HG03135 (cell line): Measurements from ENCODE around the gene EN1.

Experiments
- ATAC-seq: cut with Tn5 transposase; IDR thresholded peaks from one replicate; pipeline ENCODE4 v1.9.1; 2021; ENCODE audit warnings: mild to moderate bottlenecking, moderate library complexity; ENCODE audit not compliant: unreplicated experiment

Gene EN1

DNA sequence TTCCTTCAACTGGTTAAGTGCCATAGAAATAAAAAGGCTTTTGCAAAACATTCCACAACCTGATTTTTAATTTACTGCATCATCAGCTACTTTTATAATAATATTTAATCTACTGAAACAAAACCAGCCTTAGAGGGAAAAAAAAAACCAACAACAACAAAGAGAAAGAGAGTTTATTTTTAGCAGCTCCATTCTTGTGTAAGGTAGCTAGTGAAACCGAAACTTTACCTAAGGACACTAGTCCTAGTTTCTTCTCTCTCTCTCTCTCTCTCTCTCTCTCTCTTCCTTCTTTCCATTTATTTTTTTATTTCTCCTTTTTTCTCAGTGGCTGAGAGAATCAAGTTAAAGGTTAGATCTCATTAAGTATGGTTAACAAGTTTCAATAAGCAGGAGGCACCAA lies 21.4 kb downstream of the EN1 start:
- no peak for ATAC-seq

DNA sequence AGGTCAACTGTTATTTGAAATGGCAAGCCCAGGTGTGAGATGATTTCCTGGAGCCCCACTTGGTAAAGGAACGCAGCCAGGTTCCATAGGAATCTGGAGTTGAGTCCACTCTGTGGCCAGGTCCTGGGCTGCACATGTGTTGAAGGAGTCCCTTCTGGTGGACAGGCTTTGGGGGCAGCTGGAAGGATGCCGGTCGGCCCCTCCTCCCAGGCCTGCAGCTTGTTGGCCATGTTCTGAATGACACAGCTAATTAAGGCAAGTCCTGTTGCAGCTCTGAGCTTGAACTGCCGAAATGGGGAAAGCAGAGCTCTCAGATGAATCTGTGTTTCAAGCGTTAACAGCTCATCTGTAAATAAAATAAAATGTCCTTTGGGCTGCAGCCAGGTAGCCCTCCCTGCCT lies 23.8 kb downstream of the EN1 start:
- ATAC-seq, result no peak

DNA sequence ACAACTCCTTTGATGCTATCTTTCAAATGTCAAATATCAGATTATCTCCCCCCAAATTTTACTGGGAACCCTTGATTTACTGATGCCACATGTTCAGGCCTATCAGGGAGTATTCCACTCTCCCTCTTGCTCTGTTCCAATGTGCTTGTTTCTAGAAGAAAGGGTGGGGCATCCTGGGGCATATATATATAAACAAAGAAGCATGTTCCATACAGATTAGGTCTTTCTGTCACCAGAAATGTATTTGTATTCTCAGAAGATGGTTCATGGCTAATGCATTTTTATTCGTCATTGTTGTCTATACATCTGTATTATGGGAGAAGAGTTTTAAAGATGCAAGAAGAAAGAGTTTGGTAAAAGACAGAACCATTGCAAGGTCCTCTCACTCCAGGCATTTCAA lies 24.9 kb downstream of the EN1 start:
- no peak for ATAC-seq

DNA sequence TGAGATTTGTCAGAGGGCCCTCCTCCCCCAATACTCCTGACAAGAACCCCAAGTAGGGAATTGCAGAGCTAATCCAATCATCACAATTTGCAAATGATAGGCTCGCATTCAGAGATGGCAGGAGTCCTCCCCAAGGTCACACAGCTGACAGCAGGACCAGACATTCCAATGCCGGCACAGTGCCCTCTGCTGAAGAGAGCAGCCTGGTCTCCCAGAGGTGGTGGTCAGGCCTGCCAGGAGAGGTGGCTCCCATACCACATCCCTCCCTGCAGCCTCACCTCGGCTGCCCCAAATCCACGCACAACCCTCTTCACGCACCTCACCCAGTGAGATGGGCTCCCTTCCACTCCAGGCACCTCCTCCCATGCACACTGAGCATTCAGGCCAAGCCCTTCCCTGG lies 25.4 kb downstream of the EN1 start:
- ATAC-seq, result no peak

DNA sequence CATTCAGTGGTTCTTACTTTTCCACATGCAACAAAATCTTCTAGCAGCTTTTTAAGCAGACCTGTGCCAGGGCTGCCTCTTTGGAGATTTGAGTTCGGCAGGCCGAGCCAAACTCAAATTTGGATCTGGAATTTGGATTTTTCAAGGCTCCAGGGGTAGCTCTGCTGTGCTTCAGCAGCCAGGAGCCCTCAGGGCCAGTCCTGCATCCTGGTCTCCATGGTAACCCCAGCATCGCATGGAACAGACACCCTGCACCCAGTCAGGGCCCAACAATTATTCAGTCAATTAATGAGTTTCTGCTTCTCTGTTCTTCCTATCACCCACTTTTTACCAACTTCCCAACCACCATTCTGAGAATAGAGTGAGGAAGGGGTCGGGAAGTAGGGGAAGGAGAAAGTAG lies 30.0 kb downstream of the EN1 start:
- ATAC-seq, result no peak

DNA sequence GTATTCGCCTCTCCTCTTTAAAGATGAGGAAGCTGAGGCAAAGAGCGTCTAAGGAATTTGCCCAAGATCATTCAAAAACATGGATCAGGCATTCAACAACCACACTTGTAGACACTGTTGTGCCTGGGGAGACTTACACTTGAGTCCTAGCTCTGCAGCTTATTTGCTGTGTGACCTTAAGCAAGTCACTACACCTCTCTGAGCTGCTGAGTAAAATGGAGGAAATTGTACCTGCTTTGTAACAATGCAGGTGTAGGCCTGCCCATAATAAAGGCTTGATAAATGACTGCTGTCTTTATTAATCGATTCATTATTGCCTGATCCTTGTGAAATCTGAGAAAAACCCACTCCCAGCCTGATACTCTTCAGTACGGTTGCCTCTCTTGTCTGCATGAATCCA lies 30.8 kb downstream of the EN1 start:
- no peak for ATAC-seq

DNA sequence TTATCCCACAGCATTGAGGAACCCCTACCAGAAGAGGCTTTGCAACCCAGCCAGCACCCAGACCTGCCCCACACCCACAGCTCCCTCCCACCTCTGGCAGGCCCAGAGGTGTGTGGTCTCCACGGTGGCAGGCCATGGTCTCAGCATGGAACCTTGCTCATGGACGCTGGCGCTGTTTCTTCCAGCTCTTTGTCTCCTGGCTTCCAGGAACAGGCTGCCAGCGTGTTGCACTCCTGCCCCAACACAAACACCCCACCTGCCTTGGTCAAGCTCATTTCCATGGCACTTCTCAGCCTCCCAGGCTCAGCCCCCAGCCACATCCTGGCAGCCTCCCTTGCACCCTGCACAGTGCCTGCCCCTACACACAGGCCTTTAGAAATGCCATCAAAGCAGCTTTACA lies 31.7 kb downstream of the EN1 start:
- no peak for ATAC-seq

DNA sequence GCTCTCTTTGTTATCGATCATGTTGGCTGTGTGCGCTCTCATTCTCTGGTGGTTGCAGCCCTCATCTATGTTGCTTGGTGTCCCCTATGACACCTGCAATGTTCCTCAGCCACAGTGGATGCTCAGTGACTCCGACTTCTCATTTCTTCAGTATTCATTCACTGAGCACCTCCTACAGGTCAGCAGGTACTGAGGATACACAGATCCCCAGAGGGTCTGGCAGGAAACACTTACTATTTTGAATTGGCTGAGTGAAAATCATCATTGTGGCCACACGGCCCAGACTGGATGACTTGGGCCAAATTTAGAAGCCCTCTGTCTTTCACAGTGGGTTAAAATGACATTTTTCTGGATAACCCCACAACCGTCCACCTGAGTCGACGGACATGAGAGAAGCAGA lies 32.1 kb downstream of the EN1 start:
- no peak for ATAC-seq

DNA sequence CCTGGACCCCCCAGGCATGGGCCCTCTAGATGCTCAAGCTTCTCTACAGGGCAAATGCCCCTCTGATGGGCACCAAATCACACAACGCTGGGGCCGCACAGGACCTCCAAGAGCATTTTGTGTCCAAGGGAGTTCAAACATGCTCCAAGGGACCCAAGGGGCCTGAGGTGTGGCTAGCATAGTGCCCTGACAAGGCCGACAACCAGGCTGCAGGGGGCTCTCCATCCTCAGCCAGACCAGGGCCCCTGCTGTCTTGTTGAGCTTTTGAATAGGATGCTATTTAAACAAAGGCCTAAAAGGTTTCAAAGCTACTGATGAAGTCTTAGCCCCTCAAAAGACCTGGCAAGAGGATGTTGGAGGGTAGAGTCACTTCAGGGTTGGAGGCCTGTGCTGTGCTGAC lies 33.1 kb downstream of the EN1 start:
- no peak for ATAC-seq

DNA sequence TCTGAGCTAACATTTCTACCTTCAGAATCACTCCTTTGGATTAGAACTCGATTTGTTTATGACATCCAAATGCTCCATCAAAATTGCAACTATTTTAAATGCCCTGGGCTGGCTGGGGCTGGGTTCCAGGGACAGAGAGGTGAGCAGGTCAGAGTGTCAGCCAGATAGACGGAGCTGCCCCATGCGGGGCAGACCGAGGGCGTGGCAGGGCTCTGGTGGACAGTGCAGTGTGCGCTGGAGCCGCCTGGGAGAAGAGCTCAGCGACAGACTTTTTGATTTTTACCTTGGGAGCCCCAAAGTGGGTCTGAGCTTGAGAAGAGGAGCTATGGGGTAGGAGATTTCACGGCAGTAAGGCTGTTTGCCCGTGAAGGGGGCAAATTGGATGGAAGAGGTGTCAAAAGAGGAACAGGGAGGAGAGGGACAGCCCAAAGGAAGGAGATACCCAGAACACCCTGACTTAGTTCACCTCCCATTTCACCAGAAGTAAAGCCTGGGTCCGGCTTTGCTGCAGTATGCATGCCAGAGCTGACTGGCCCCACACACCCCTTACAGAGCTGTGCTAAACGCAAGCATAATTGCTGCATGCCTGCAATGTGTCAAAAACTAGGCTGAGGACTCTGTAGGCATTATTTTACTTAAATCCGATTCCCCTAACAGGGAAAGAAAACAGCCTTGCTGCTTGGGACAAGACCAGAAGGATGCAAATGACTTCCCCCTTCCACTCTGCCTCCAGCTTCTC lies 33.7 kb downstream of the EN1 start:
- no peak for ATAC-seq

DNA sequence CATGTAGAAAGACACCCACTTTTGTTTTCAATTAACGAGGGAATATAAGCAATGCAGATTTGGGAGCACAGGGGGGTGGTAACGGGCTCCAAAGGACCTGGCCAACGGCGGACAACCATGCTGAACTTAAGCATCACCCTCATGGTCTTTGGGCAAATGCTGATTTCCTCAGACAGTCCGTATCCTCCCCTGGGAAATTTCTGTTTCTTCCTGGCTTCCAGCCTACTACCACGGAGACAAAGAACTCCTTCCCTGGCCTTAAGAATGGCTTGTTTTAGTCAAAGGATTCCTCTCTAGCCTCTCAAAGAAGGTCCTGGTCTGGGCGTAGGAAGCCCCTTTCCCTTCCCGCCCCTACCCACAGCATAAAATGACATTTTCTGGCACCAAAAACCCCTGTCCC lies 34.3 kb downstream of the EN1 start:
- no peak for ATAC-seq

DNA sequence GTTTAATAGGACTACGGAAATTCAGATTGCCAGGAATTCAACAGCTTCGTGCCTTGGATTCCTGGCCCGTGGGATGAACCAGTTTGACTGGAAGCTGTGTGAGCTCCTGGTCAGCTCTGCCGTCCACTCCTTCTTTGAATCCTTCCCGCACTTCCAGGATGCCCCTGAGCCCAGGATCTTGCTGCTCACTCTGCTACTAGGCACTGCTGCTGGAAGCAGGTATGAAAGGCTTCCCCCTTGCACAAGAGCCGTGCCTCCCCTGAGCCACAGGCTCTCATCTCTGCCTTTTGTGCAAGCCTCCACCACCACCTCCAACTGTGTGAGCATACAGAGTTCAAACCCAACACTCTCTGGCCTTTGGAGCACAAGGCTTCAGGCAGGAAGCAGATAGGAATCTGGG lies 34.9 kb downstream of the EN1 start:
- no peak for ATAC-seq

DNA sequence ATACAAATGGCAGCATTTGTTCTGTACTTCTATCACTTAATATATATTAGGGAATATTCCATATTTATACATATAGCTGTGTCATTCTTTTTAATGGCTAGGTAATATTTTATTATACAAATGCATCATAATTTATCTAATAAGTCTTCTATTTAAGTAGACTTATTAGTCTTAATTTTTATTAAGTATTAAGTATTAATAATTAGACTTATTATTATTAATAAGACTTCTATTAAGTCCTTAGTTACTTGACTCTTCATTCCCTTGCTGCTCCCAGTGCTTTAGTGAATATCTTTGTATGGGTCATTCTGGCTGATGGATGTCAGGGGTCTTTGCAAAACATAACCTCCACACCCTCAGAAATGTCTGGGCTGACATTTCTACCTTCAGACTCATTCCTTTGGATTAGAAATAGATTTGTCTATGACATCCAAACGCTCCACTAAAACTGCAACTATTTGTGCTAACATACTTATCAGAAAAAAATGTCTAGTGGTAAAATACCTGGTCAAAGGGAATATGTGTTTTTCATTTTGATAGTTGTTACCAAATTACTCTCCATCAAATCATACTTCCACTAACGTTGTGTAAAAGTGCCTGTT lies 35.8 kb downstream of the EN1 start:
- no peak for ATAC-seq

DNA sequence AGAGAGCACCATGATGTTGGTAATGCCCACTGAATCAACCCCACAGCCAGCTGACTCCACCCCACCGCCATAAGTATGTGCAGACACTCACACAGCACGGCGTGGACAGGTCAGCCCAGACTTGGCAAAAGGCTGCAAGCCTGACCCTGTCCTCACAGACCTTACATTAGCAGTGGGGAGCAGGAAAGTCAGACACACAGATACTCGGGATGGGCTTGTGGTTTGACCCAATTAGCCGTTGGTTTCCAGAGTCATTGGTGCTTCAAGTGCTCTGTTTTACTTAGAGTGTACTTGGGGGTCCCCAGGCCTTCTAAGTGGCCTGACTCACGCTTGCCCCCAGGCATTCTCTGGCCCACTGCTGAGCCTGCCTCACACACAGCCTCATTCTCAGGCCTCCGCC lies 36.7 kb downstream of the EN1 start:
- ATAC-seq, result no peak

DNA sequence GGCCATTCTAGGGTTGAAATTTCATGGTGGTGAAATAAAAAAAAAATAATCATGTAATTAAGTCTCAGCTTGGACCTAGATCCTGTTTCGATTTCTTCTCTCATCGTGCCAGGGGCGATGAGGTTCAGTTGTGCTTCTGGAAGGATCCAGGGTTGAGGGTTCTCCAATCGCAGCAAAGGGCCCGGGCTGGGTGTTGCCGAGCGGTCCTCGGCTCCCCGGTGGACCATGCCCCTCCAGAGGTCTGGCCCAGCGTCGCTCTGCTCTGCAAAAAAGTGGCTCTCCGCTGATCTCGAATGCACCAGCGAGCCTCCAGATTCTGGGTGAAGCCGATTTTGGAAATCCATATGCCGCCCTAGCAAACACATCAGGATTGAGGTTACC lies 39.0 kb downstream of the EN1 start:
- no peak for ATAC-seq

DNA sequence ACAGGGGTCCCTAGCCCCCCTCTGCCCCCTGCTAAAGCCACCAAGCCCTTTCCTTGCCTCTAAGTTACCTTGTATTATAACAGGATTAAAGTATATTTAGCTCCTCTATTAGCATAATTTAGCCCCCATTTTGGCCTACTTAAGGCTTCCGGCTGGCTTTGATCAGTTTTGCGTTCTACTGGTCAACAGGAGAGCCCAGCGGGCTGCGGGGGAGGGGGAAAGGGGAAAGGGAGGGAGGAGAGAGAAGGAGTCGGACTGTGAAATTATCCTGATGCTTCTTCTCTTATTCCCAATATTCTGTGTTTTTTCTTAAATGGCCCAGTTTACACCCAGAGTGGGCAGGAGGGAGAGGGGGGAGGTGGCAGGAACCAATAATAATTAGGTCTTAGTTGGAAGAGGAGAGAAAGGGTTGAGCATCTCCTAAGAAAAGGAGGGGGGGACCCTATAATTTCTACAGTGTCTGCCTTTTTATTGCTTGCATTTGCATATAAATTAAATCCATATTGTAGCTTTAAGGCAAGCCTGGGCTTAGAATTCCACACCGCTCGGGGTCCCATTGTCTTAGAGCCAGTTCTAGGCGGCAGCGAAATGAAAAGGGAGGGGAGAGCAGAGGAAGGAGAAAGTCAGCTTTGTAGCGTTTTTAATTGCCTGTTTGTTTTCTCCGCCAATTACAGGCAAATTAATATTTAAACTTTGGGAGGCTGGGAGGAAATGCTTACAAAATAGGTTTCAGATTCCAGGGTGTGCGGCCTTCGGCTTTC lies 39.6 kb downstream of the EN1 start:
- no peak for ATAC-seq

DNA sequence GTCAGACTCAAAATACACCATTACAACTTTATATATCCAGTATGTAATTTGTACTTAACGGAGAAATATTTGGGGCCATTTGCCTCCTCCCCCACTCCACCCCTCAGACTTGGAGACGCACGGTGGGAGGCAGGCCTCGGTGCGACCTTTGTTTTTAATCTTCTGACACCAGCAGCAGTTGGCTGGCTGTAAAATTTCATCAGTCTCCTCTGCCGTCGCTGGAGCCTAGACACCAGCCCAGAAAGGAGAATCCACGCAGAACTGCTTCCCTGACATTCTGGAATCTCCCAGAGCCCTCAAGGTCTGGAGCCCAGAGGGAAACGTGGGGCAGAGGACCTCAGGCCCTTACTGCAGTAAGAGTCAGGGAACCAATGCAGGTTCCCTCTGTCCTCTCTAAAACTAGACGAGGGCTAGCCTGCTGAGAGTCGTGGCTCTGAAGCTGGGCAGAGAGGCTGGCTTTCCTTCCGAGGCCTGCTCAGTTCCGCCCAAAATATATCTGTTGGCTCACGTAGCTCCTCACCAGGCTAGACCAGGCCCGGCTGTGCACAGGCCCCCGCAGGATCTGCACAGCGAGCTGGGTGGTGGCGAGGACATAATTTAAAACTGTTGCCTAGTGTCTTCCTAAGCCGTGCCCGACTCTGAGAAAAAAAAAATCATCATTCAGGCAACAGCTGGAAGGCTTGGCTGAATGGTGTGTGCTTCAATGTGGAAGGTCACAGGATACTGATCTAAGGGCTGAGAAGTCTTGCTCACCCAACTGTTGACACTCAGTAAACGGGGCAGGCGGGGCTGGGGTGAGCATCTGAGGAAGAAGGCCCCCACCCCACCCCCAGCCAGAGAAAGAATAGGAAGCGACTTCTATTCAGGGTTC lies 40.4 kb downstream of the EN1 start:
- no peak for ATAC-seq

DNA sequence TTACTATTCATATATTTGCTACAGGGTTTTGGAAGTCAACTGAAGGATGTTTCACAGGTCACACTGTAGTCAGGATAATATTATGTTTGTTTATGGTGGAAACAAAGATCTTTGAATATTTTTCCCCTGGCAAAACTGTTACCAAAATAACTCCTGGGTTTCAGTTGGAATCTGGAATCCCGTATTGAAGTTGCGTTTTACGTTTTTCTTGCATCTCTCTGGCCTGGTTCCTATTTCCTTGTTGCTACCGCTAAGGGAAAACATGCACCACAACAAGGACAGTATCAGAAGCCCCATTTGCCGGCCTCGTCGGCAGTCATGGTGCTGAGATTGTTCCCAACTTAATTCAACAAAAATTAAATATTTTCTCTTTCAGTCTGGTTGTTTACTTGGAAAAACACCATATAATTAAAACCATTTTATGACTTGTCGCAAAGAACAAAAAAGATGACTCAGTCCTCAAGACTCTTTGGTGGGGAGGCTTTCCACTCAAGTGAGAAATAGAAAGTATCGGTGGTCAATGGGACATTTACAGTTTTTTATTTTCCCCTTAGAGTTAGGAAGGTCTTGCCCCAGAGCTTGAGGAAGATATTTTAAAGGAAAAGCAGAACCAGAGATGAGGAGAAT lies 42.3 kb downstream of the EN1 start:
- ATAC-seq, result no peak

DNA sequence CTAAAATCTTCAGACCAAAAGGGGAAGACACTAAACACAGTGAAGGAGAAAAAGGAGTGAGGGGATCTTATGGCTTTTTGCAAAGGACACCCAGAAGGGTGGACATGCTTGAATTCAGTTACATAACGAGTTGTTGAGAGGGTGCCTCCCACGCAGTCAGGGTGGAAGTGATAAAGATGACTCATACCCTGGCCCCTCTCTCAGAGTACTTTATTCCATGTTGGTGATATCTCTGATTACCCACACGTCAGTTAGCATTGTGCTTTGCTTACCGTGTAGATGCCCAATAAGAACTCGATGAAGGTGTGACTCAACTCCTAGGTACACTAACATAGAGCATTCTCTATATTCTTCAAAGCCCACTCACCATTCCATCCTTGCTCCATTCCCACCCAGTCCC lies 44.4 kb downstream of the EN1 start:
- no peak for ATAC-seq

DNA sequence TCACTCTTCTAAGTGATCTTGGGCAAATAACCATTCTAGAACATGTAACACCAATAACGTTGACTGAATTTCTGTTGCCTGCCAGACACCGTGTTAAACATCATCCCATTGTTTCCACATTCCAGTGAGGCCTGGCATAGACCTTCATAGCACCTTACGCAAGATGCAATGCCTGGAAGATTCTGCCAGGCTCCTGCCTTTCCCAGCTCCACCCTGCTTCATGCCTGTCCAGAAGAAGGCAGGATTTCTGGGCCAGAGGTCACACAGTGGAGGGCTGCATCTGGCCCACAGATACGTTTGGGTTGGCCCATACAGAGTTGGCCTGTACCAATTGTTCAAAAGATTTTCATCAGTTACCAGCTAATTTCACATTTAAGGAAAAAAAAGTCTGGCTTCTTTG lies 46.3 kb downstream of the EN1 start:
- no peak for ATAC-seq

DNA sequence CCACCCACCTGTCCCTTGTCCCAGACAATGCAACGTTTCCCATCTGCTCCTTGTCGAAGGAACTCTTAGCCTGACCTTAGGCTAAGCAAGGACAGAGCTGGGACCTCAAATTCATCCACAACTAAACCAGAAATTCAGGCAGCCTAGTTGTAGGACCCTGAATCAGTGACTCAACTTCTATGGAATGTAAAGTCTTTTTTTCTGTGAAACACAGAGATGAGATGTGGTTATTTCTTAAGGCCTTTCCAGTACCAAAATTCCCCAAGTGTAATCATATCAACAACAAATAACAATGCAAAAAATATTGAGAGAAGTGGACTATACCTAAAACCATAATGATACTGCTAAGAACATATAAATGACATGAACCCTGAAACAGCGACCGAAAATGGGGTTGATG lies 46.7 kb downstream of the EN1 start:
- no peak for ATAC-seq
